Activated T-cell treated with anti-CD3 and anti-CD28 coated beads for 24 hours (primary cell): ENCODE measurements around the gene IPO13.

ENCODE experiments used
- DNase-seq: peaks from one replicate; pipeline ENCODE4 v3.0.0-alpha.2; 2020; ENCODE audit warnings: low read depth

The IPO13 gene

DNA sequence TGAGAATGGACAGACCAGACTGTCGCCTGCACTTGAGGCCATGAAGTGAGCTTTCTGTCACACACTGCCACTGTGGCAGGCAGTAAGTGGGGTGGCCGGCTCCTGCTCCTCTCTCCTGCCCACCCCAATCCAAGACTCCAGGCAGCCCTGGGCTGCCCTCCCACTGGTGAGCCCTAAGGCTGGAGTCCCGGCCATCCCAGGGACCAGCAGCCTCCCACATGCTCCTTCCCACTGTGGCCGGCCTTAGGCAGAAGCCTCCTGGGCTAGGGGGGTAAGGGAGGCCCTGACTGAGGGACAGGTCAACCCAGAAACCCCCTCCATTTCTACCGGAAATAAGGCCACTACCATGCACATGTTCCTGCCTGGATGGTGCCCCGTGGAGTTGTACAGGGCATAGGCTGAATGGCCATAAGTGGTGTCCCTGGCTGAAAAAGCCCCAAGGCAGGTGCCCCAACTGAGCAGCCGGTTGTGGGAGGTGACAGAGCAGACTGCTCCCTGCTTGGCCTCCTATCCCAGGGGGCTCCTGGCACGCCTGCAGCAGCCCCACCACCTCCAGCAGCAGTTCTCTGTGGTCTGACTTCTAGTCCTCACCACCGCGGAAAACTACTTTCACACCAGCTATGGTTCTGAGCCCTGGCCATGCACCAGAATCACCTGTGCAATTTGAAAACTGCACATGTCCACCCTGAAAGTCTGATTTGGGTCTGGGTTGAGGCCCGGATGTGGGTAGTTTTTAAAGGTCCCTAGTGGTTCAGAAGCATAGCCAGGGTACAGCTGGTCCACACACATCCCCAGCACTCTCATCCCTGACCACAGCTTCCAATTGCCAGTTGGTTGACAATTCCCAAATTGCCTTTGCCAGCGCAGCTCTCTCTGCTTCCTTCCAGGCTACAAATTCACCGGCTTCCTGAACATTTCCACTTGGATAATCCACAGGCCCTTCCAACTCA is 14.8 kb upstream of the IPO13 start:
- no peak for DNase-seq

GRCh38 chr1:43932786-43933385 is 13.9 kb upstream of the IPO13 start:
- no peak for DNase-seq

DNA sequence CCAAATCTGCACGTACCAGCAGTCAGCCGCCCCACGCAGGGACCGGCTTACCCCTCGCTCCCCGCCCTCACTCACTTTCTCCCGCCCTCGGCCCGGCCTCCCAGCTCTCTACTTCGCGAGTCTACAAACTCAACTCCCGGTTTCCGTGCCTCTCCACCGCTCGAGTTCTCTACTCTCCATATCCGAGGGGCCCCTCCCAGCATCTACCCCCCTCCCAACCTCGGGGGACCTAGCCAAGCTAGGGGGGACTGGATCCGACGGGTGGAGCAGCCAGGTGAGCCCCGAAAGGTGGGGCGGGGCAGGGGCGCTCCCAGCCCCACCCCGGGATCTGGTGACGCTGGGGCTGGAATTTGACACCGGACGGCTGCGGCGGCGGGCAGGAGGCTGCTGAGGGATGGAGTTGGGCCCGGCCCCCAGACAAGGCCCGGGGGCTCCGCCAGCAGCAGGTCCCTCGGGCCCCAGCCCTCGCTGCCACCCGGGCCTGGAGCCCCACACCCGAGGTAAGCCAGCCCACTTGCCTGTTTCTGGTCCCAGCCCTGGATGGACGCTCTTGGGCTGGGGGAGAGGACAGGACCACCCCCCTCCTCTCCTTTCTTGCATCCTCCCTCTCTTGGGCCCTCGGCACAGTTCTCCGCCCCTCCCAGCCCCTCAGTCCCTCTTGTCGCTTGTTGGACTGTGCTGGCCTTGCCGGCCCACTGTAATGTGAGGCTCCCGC is 13.2 kb upstream of the IPO13 start, which contains the start of gene ARTN:
Gene ARTN, plus strand, starts transcription at position 416 of the 715 bp plus-strand sequence. CDS start 1,856 bp downstream, outside the sequence.
- no peak for DNase-seq

DNA sequence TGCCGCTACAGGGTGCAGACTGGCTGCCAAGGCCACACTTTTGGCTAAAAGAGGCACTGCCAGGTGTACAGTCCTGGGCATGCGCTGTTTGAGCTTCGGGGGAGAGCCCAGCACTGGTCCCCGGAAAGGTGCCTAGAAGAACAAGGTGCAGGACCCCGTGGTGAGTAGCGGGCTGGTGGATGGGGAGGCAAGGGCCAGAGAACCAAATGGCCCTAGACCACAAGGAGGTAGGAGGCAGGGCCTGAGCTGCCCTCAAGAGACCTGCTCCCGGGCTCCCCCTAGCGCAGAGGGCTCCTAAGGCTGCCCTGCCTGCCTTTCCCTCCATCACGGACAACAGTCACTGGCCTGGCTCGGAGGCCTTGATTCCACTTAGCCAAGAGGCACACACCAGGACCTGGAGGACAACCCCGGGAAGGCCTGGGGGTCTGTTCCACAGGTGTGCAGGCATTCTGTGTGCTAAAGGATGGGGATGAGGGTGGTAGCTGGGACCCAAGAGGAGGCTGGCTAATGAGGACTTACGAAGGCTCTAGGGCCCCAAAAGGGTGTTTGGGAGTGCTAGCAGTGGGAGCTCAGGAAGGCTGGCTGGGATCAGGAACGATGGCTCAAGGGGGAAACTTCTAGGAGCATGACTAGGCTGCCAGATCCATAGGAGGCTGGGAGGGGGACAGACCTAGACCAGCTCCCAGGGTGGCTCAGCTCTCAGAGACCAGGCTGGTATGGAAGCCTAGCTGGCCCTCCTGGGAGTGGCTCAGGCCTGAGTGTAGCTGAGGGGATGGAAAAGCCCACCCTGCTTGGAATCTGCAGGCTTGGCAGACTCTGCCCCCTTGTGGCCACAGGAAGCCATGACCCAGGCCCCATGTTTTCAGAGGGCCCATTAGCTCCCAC is 12.4 kb upstream of the IPO13 start:
- no peak for DNase-seq

GRCh38 chr1:43934986-43935324 is 11.8 kb upstream of the IPO13 start:
- no peak for DNase-seq

DNA sequence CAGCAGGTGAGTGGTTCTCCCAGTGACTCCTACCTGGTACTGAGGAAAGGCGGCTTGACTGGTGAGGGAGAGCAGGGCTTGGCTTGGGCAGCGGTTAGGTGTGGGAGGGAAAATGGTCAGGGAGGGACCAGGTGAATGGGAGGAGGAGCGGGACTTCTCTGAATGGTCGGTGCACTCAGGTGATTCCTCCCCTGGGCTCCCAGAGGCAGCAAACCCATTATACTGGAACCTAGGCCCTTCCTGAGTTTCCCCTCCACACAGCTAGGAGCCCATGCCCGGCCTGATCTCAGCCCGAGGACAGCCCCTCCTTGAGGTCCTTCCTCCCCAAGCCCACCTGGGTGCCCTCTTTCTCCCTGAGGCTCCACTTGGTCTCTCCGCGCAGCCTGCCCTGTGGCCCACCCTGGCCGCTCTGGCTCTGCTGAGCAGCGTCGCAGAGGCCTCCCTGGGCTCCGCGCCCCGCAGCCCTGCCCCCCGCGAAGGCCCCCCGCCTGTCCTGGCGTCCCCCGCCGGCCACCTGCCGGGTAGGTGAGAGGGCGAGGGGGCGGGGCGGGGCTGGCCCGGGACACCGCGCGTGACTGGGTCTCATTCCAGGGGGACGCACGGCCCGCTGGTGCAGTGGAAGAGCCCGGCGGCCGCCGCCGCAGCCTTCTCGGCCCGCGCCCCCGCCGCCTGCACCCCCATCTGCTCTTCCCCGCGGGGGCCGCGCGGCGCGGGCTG is 10.9 kb upstream of the IPO13 start:
- DNase-seq, result no peak

GRCh38 chr1:43936431-43937151 is 10.2 kb upstream of the IPO13 start:
- DNase-seq, result no peak

DNA sequence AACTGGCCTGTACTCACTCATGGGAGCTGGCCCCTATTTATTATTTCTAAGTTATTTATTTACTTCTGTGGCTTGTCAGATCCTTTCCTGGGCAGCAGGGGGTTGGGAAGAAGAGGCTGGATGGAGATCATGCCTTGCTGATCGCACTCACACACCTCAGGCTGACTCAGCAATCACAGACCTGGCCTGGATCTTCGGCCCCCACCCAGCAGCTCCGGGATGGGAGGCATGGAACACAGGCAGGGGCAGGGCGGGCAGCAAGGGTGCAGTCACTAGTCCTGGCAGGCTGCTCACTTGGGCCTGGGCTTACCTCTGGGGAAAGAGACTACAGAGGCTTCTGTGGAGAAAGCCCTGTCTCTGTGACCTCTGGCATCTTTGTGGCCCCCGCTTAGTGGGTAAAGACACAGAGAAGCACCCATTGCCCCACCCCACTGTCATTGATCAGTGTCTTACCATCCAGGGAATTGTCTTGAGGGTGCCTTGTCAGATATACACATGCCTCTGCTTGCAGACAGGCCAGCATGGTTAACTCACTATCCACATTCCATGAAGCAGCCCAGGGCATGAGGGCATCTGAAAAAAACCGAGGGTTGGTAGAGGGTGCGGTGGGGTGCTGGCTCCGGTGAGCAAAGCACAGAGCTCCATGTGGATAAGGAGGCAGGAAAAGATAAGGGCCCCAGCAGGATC is 9.4 kb upstream of the IPO13 start:
- no peak for DNase-seq

GRCh38 chr1:43938383-43938782 is 8.4 kb upstream of the IPO13 start:
- no peak for DNase-seq

DNA sequence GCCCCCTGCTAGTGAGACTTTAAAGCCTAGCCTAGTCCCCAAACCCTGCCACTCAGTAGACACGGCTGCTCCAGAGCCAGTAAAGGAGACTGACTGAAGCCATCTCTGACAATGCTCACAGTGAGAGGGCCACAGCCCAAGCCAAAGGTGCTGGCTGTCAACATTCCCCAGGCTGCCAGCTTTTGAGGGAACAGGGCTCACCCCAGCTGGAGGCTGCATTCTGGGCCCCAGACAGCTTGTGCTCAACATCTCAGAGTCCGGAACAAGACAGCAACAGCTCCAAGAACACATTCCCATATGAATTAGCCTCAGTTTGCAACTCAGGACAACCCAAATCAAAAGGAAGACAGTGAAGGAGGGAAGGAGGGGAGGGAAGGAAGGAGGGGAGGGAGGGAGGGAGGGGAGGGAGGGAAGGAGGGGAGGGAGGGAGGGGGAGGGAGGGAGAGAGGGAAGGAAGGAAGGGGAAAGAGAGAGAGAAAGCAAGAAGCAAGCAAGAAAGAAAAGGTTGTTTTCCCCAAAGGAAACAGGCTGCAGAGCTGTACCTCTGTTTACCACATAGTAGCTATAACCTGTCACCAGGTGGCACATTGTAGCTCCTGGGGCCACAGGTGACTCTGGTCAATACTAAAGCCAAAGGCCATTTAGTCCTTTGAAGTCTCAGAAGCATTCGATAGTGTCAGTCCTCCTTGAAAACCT is 7.7 kb upstream of the IPO13 start:
- DNase-seq, result no peak

- DNase-seq, result no peak
Measured at GRCh38 chr1:43942411-43942810, 4.3 kb upstream of the IPO13 start.

- no peak for DNase-seq
Measured at GRCh38 chr1:43944860-43945259, 1.9 kb upstream of the IPO13 start.

DNA sequence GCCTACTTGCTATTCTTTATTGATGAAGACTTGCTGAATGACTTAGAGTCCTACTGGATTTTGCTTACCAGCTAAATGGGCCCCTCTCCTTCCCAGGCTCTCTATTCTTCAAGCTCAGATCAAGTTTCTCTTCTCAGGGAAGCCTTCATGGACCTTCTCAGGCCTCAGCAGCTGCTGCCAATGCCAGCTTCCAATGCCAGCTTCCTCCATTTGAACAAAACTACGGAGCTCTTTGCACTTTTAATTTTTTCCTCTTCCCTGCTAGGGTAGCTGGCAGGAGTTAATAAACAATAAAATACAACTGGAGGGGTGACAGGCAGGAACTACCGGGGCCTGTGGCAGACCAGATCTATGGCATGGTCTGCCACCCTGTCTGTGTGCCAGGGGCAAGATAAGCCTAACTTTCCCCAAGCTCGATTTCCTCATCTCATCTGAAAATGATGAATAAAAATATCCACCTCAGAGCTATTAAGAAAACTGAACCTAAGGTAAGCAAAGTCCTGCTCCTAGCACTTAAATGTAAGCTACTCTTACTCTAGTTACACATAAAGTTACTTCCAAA is 995 bp upstream of the IPO13 start:
- no peak for DNase-seq

DNA sequence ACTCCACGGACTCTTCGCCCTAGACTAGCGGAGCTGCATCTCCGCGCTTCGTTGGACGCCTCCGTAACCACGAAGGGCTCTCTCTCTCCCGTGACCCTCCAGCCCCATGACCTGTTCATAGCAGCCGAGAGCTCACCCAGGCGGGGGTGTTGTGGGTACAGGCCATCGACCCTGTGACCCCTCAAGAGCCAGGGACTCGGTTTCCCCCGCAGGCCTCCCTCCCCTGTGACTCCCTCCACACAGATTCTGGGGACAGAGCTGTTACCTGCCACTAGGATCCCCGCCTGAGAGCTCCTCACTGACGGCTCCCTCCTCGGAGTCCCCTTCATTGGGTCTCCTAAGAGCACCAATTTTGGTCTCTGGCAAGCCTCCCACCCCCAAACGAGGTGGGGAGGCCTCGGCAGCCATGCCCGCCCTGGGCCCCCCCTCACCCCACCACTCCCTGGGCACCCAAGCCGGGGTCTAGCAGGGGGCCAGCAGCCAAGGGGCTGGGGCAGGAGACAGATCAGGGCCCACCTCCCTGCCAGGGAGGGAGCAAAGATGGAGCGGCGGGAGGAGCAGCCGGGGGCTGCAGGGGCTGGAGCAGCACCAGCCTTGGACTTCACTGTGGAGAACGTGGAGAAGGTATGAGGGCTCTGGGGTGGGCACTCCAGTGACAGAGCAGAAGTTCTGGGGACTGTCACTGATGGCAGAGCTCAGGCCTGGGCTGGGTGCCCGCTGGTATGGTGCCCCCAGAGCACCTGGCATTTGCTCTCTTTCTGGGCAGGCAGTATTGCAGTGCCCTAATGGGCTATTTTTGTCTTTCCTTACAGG is 517 bp downstream of the IPO13 start:
- no peak for DNase-seq

DNA sequence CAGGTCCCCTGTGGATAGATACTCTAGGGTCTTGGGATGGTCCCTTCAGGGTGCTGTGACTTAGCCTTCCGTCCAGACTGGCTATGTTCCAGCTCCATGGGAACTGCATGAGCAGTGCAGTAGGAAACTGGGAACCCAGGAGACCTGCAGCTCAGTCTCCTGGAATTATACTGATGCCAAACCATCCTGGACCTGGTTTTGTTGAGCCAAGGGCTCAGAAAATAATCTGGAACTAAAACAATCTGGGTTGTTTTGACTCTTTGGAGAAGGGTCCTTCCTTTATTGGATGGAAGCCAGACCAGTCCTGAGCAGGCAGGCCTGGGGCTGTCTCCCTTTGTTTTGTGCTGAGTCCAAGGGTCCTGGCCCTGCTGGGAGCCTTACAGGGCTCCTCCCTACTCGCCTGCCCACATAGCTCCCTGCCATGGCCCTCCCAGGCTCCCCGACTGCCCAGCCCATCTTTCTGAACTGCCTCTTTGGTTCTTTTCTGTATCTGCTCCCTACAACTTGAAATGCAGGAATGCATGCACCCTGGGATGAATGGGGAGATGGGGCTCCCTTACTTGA is 1.2 kb downstream of the IPO13 start:
- no peak for DNase-seq

DNA sequence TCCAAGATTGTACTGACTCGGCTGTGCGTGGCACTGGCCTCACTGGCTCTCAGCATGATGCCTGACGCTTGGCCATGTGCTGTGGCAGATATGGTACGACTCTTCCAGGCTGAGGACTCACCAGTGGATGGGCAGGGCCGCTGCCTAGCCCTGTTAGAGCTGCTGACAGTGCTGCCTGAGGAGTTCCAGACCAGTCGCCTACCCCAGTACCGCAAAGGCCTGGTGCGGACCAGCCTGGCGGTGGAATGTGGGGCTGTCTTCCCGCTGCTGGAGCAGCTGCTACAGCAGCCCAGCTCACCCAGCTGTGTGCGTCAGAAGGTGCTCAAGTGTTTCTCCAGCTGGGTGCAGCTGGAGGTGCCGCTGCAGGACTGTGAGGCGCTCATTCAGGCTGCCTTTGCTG is 2.9 kb downstream of the IPO13 start:
- DNase-seq, result no peak
